Mesodermal cell (in vitro differentiated cells): ENCODE results near the gene DMRT1.

Experiments used
- H3K27ac ChIP-seq: 2 replicates; pipeline ENCODE4 v1.7.0; 2013; ENCODE audit warnings: mild to moderate bottlenecking, low read depth, low read length, moderate library complexity; ENCODE audit not compliant: severe bottlenecking
- H3K36me3 ChIP-seq: 2 replicates; pipeline ENCODE4 v1.7.1; 2013; ENCODE audit warnings: mild to moderate bottlenecking, low read length, moderate library complexity; ENCODE audit not compliant: control insufficient read depth, insufficient read depth
- H3K4me1 ChIP-seq: one replicate; pipeline ENCODE4 v1.7.1; 2013; ENCODE audit warnings: mild to moderate bottlenecking, low read length; ENCODE audit not compliant: insufficient read depth, control insufficient read depth, poor library complexity, severe bottlenecking
- H3K4me3 ChIP-seq: 2 replicates; pipeline ENCODE4 v1.7.0; 2013; ENCODE audit warnings: low read length, control low read depth, mild to moderate bottlenecking; ENCODE audit not compliant: insufficient read depth, poor library complexity, severe bottlenecking; ENCODE audit errors: extremely low read depth
- H3K9me3 ChIP-seq: 2 replicates; pipeline ENCODE4 v1.7.1; 2013; ENCODE audit warnings: mild to moderate bottlenecking, low read length, moderate library complexity; ENCODE audit not compliant: control insufficient read depth
- WGBS, 2 experiments: methylation state at CpG; one replicate each; pipeline ENCODE4 v1.1.5; 2013; ENCODE audit warnings: missing lambda C conversion rate in 2 of 2; ENCODE audit not compliant: insufficient coverage in 2 of 2; 5-methylcytosine and 5-hydroxymethylcytosine counted together

The DMRT1 gene

DNA sequence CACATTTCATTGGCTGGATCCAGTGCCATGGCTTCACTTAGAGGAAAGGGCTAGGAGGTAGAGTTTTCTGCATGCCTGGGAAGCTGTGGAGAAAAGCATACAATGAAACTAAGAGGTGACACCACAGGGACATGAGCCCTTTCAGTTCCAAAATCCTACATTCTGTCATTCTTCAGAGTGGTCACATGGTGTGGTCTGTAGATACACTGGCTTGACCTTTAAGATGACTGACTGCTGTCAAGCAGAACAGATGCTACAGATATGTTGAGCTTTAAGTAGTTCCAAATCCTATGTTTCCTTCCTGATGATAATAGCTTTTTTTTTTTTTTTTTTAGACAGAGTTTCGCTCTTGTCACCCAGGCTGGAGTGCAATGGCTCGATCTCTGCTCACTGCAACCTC lies 161.2 kb downstream of the DMRT1 start:
- H3K36me3 ChIP-seq, result no peaks in the 10 kb centered on the region
- H3K27ac ChIP-seq, result no peak overlapping the region
- H3K4me3 ChIP-seq, result no peak overlapping the region
- H3K4me1 ChIP-seq, result no peaks in the 10 kb centered on the region
- peaks cover 17% of the 10 kb centered on the region for H3K9me3 ChIP-seq
- no CpG with 5 or more reads among the region's 2 CpGs for WGBS, 2 experiments

DNA sequence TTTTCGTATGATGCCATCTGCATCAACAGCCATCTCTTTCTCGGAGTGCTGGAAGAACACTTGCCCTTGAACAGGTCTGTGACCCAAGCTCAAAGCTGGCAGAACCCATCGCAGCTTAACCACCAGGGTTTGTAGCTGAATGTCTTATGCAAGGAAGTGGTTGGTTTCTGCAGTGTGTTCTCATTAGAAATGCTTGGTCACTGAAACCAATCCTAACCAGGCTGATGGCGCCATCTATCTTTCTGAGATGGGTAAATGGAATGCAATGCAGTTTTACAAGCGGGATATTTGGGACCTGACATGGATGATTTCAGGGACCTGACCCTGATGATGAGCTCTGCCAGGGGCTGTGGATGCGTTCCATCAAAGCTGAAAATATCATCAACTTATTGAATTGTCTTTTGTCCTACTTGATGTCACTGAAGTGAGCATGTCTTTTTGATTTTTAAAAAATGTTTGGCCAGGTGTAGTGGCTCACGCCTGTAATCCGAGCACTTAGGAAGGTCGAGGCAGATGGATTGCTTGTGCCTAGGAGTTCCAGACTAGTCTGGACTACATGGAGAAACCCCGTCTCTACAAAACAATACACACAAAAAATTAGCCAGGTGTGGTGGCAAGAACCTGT lies 163.7 kb downstream of the DMRT1 start:
- no peaks in the 10 kb centered on the region for H3K4me1 ChIP-seq
- H3K9me3 ChIP-seq, result no peaks in the 10 kb centered on the region
- 37 to 66% methylated on average over 4 to 9 of the region's 10 CpGs for WGBS, 2 experiments
- no peak overlapping the region for H3K4me3 ChIP-seq
- no peaks in the 10 kb centered on the region for H3K36me3 ChIP-seq
- H3K27ac ChIP-seq, result no peak overlapping the region

DNA sequence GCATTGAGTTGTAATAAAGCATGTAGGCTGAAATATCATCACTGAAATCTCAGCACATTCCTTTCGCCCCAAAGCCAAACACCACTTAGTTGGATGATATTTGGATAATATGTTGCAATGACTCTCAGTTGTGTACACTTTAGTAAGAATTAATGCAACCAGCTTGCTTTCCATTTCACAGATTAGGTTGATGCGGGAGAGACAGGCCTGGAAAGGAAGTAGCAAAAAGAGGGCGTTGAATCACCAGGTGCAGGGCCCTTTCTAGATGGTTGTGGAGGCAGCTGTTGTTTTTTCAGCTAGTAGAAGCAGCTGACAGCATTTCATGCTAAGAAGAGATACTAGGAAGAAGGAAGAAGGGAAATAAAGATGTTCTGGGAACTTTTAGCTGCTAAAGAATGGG lies 165.8 kb downstream of the DMRT1 start:
- Histone ChIP-seq H3K4me3 (no peak overlapping the region), H3K27ac (no peak overlapping the region)
- WGBS, 2 experiments, result 84 to 94% methylated on average over 2 of the region's 3 CpGs

DNA sequence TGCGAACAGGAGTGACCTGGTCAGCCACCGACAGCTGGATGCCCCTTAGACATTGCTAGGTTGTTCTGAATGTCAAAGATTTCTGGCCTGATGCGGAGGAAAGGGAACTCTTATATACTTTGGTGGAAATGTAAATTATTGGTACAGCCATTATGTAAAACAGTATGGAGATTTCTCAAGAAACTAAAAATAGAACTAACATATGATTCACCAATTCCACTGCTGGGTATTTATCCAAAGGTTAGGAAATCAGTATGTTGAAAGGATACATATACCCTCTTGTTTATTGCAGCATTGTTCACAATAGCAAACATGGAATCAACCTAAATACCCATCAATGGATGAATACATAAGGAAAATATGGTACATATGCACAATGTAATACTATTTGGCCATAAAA lies 166.7 kb downstream of the DMRT1 start:
- no peak overlapping the region for H3K4me3 ChIP-seq
- WGBS, 2 experiments, result no CpG with 5 or more reads among the region's 3 CpGs

More for the DNA sequence above, 165.8 kb downstream of the DMRT1 start:
- no peaks in the 10 kb centered on the region for H3K4me1 ChIP-seq
- no peaks in the 10 kb centered on the region for H3K9me3 ChIP-seq
- no peaks in the 10 kb centered on the region for H3K36me3 ChIP-seq

DNA sequence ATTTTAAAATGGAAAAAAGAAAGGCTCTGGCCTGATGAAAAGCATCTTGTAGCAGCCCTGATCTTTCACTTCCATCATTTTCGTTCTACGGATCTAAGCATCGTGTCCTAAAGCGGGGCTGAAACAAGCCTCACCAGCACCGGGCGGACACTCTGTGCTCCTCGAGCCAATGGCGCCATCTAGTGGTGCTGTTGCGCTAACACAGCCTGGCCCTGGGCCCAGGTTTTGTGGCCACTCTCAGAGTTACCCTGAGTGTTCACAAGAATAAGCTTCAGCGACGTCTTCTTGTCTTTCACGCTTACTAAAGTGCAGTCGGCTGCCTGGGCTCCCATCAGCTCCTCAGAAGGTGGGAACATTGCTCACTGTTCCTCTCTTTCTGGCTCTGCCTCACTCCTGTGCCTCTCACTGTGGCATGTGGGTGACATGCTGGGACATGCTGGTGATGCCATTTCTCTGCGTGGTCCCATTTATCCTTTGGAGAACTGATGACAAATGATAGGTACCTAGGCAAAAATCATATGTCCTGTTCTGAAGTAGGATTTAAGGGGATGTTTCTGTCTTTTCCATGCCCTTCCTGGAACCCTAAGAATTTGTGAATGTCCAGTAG lies 167.7 kb downstream of the DMRT1 start:
- 7 to 18% methylated on average over 13 to 14 of the region's 14 CpGs for WGBS, 2 experiments
- H3K4me3 ChIP-seq, result no peak overlapping the region
- no peaks in the 10 kb centered on the region for H3K36me3 ChIP-seq
- H3K27ac ChIP-seq, result no peak overlapping the region
- no peaks in the 10 kb centered on the region for H3K4me1 ChIP-seq
- H3K9me3 ChIP-seq, result no peaks in the 10 kb centered on the region

More for the DNA sequence above, 166.7 kb downstream of the DMRT1 start:
- Histone ChIP-seq H3K4me1 (no peaks in the 10 kb centered on the region), H3K36me3 (no peaks in the 10 kb centered on the region), H3K9me3 (no peaks in the 10 kb centered on the region), H3K27ac (no peak overlapping the region)

DNA sequence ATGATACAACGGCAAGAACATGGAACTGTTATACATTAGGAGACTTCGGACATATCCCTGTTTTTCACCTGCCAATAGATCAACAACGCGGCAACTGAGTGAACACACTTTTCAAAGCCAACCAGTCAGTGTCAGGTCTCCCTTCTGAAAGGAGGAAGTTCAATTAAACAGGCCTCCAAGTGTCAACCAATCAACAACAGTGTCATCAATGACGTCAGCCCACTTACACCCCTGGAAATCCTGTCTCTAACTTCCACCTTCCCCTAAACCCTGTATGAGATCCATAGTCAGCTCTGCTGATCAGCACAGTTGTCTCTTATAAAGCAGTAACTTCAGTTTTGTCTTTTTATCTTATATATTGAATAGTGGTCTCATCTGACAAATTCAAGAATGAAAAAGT lies 171.5 kb downstream of the DMRT1 start:
- no peaks in the 10 kb centered on the region for H3K36me3 ChIP-seq
- no peak overlapping the region for H3K27ac ChIP-seq
- H3K4me3 ChIP-seq, result no peak overlapping the region
- 83 to 85% methylated on average over 4 to 5 of the region's 5 CpGs for WGBS, 2 experiments
- H3K9me3 ChIP-seq, result no peaks in the 10 kb centered on the region
- H3K4me1 ChIP-seq, result no peaks in the 10 kb centered on the region

DNA sequence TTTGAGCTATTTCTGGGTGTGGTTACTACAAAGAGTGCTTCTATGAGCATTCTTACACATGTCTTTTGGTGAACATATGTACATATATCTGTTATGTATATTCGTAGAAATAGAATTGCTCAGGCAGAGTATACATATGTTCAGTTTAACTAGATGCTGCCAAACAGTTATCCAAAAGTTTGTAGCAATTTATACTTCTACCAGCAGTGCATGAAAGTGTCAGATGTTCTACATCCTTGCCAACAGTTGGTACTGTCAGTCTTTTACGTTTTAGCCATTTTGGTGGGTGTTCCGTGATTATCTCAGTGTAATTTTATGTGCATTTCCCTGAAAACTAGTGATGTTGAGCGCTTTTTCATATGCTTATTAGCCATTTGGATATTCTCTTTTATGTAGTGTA lies 172.7 kb downstream of the DMRT1 start:
- WGBS, 2 experiments, result 76 to 80% methylated on average over 1 to 3 of the region's 4 CpGs
- Histone ChIP-seq H3K27ac (no peak overlapping the region), H3K4me1 (no peaks in the 10 kb centered on the region), H3K4me3 (no peak overlapping the region), H3K9me3 (no peaks in the 10 kb centered on the region), H3K36me3 (no peaks in the 10 kb centered on the region)

DNA sequence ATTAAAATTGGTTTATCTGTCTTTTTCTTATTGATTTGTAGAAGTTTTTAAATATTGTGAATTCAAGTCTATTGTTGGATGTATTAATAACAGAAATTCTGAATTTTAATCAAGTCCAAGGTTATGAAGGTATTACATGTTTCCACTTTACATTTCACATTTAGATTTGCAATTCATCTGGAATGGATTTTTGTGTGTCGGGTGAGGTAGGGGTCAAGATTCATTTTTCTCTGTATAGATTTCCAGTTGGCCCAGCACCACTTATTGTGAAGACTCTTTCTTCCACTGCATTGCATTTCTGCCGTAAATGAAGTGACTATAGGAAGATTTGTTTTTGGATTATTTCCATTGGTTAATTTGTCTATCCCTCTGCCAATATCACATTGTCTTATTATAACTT lies 173.1 kb downstream of the DMRT1 start:
- no peaks in the 10 kb centered on the region for H3K9me3 ChIP-seq
- no peaks in the 10 kb centered on the region for H3K36me3 ChIP-seq
- no peak overlapping the region for H3K4me3 ChIP-seq
- H3K27ac ChIP-seq, result no peak overlapping the region
- no peaks in the 10 kb centered on the region for H3K4me1 ChIP-seq
- WGBS, 2 experiments, result no CpG with 5 or more reads among the region's 2 CpGs

DNA sequence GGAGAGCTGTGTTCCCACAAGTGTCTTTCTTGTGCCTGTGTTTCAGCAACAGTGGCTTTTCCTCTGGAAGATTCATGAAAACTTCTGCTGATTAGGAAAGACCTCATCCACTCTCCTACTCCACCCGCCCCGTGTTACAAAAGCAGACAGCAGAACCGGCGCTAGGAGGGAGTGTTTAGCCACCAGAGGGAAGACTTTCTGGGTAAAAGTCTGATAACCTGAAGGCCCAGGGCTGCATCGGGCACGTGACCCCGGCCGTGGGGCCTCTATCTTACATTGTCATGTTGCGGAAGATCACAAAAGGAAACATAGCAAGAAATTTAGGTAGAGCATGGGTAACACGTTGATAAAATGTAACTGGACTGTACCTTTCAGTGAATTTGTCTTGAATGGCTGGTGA lies 176.6 kb downstream of the DMRT1 start:
- no peaks in the 10 kb centered on the region for H3K4me1 ChIP-seq
- no peak overlapping the region for H3K27ac ChIP-seq
- no peaks in the 10 kb centered on the region for H3K9me3 ChIP-seq
- no peaks in the 10 kb centered on the region for H3K36me3 ChIP-seq
- no peak overlapping the region for H3K4me3 ChIP-seq
- WGBS, 2 experiments, result 36 to 37% methylated on average over 6 to 9 of the region's 10 CpGs
